Activated naive CD4-positive, alpha-beta T cell treated with anti-CD3 and anti-CD28 coated beads for 36 hours (primary cell): ENCODE measurements around the gene JAG2. TPM values are rescaled to one million over a fixed set of nuclear protein-coding genes. Genes with fewer than 3 reads are reported as not detected.

Experiments used
- CTCF ChIA-PET: fragments of 350-600 bp; sonication (Branson Sonifier 250); formaldehyde crosslinking; loops from one replicate; lab custom pipeline; 2021; ENCODE audit warnings: antibody characterized with exemption; lab: Charles Lee
- DNase-seq: peaks from one replicate; pipeline ENCODE4 v3.0.0-alpha.2; 2020
- H3K27ac Mint-ChIP-seq: one replicate; pipeline ENCODE4 v1.8.0; 2021; ENCODE audit warnings: mild to moderate bottlenecking, mixed read lengths
- H3K27me3 Mint-ChIP-seq: one replicate; pipeline ENCODE4 v1.8.0; 2021; ENCODE audit warnings: low read depth, mixed read lengths
- H3K36me3 Mint-ChIP-seq: one replicate; pipeline ENCODE4 v1.8.0; 2021; ENCODE audit warnings: low read depth, mixed read lengths
- H3K4me1 Mint-ChIP-seq: one replicate; pipeline ENCODE4 v1.8.0; 2021; ENCODE audit warnings: low read depth, mixed read lengths
- H3K4me3 Mint-ChIP-seq: one replicate; pipeline ENCODE4 v1.8.0; 2021; ENCODE audit warnings: mild to moderate bottlenecking, moderate library complexity, mixed read lengths
- H3K9me3 Mint-ChIP-seq: one replicate; pipeline ENCODE4 v1.8.0; 2021; ENCODE audit warnings: mixed read lengths
- intact Hi-C: fragments of 100-400 bp; cut with micrococcal nuclease; formaldehyde crosslinking; loops from one replicate; pipeline ENCODE4 v1.15.1; 2023
- total RNA-seq, 2 experiments: library from RNA; stranded (reverse); gene quantifications; one replicate each; pipeline ENCODE4 v1.2.3, GENCODE V29; 2021

Gene JAG2
- total RNA-seq, 2 experiments from 2014 or later = 2.9 to 3.6 TPM

DNA sequence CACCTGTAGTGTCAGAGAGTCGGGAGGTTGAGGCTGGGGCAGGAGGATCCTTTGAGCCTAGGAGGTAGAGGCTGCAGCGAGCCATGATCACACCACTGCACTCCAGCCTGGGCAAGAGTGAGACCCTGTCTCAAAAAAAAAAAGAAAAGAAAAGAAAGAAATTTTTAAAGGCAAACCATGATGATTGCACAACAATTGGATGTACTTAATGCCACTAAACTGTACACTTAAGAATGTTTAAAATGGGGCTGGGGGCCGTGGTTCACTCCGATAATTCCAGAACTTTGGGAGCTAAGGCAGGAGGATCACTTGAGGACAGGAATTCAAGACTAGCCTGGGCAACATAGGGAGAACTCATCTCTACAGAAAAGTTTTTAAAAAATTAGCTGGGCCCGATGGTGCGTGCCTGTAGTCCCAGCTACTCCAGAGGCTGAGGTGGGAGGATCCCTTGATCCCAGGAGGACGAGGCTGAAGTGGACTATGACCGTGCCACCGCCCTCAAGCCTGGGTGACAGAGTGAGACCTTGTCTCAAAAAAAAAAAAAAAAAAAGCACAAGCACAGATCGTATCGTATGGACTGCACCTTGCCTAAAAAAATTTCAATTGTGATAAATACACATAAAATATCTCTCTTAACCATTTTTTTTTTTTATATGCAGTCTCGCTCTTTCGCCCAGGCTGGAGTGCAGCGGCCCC is 32.7 kb downstream of the JAG2 start:
- peaks cover 2% of the 10 kb centered on the region for H3K36me3 Mint-ChIP-seq
- intact Hi-C loops = no loop called here
- CTCF ChIA-PET = no interaction called here
- H3K27me3 Mint-ChIP-seq = peaks cover 6% of the 10 kb centered on the region
- H3K4me1 Mint-ChIP-seq = no peaks in the 10 kb centered on the region
- no peak for DNase-seq
- peaks cover 8% of the 10 kb centered on the region for H3K9me3 Mint-ChIP-seq
- H3K4me3 Mint-ChIP-seq = no peak overlapping the region
- H3K27ac Mint-ChIP-seq = no peak overlapping the region

DNA sequence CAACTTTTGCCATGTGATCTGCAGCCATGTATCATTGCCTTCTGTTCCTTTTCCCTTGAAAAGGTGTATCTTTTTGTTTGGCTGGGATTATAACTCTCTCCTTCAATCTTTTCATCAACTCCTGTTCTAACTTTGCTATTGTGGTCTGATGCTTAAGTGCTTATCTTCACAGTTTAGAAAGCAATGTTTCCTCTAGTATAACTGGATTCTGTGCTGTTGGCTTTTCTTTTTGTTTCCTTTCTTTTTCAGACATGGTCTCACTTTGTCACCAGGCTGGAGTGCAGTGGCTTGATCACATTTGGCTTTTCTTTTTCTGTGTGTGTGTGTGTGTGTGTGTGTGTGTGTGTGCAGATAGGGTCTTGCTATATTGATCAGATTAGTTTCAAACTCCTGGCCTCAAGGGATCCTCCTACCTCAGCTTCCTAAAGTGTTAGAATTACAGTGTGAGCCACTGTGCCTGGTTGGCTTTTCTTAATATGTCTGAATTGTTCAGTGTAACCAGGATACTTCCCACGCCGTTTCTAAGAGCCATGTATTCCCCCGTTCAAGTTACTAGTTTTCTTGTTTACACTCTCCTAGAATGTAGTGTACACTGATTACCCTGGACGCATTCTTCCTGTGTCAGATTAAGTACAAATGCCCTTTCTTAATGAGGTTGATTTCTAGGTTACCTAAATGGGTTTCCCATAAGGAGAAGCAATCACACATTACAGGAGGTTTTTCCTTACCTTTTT is 35.5 kb downstream of the JAG2 start:
- no peaks in the 10 kb centered on the region for H3K36me3 Mint-ChIP-seq
- H3K4me3 Mint-ChIP-seq = no peak overlapping the region
- H3K9me3 Mint-ChIP-seq = peaks cover 8% of the 10 kb centered on the region
- peaks cover 6% of the 10 kb centered on the region for H3K27me3 Mint-ChIP-seq
- no peak for DNase-seq
- no peak overlapping the region for H3K27ac Mint-ChIP-seq
- H3K4me1 Mint-ChIP-seq = no peaks in the 10 kb centered on the region
- CTCF ChIA-PET = no interaction called here
- intact Hi-C loops = no loop called here

- no peak overlapping the region for H3K4me3 Mint-ChIP-seq
- peaks cover 8% of the 10 kb centered on the region for H3K9me3 Mint-ChIP-seq
- peaks cover 6% of the 10 kb centered on the region for H3K27me3 Mint-ChIP-seq
- no peak for DNase-seq
- no peak overlapping the region for H3K27ac Mint-ChIP-seq
- H3K36me3 Mint-ChIP-seq = no peaks in the 10 kb centered on the region
- CTCF ChIA-PET = interaction anchor here (1.9 kb wide), 1 partner anchor 41 kb away, joined by 8 read pairs; no protein-coding TSS in a partner anchor
- intact Hi-C loops = no loop called here
- H3K4me1 Mint-ChIP-seq = no peaks in the 10 kb centered on the region
These were observed 37.3 kb downstream of the JAG2 start for GRCh38 chr14:105131241-105131640.

- no peak for DNase-seq
- H3K36me3 Mint-ChIP-seq = no peaks in the 10 kb centered on the region
- H3K27me3 Mint-ChIP-seq = peaks cover 2% of the 10 kb centered on the region
- intact Hi-C loops = no loop called here
- CTCF ChIA-PET = interaction anchor here (0.7 kb wide), 1 partner anchor 158 kb away, joined by 3 read pairs; no protein-coding TSS in a partner anchor
- no peak overlapping the region for H3K4me3 Mint-ChIP-seq
- no peak overlapping the region for H3K27ac Mint-ChIP-seq
- H3K9me3 Mint-ChIP-seq = peaks cover 6% of the 10 kb centered on the region
- H3K4me1 Mint-ChIP-seq = peaks cover 4% of the 10 kb centered on the region
These were observed 40.5 kb downstream of the JAG2 start for GRCh38 chr14:105128059-105128458.

- Mint-ChIP-seq H3K27ac (no peak overlapping the region), H3K4me3 (no peak overlapping the region), H3K36me3 (no peaks in the 10 kb centered on the region), H3K4me1 (peaks cover 4% of the 10 kb centered on the region), H3K9me3 (peaks cover 7% of the 10 kb centered on the region), H3K27me3 (peaks cover 4% of the 10 kb centered on the region)
- intact Hi-C loops = no loop called here
- no peak for DNase-seq
- CTCF ChIA-PET = interaction anchor here (0.6 to 1.1 kb wide), 2 partner anchors 152 to 246 kb away, joined by 3 to 4 read pairs; no protein-coding TSS in a partner anchor
These were observed 41.6 kb downstream of the JAG2 start for GRCh38 chr14:105126981-105127329.

DNA sequence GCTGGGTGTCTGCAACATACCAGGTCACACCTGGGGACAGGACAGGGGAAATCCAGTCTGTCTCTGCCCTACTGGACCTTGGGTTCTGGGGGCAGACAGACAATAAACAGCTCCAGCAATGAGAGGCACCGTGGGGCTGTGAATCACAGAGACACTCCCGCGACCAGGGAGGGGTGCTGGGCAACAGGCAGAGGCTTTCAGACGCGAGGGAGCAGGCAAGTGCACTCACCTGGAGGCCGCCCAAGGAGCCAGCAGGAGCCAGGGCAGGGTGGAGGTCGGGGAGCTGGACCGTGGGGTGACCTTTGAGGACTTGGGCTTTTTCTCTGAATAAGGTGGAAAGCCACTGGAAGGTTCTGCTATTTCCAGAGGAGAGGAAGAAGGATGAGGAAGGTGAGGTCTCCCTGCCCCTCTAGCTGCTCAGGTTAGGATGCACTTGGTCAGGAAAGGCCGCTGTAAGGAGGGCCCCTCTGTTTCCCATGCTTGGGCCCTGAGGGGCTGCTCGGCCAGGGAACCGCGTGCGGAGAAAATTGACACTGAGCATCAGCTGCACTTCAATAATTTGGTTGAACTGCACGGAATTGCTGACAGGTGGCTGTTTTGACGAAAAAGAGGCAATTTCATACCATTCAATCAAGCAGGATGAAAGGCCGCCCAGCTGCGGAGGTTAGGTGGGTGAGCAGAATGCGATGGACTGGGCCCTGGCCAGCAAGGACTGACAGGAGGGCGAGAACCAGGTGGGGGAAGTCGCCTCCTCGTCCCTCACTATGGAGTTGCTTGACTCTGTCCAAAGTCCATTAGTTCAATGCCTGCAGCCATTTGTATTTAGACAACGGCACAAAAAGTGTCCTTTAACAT is 42.2 kb downstream of the JAG2 start:
- H3K4me1 Mint-ChIP-seq = peaks cover 4% of the 10 kb centered on the region
- H3K4me3 Mint-ChIP-seq = no peak overlapping the region
- H3K27ac Mint-ChIP-seq = no peak overlapping the region
- peaks cover 4% of the 10 kb centered on the region for H3K27me3 Mint-ChIP-seq
- no peaks in the 10 kb centered on the region for H3K36me3 Mint-ChIP-seq
- CTCF ChIA-PET = interaction anchor here (1.1 kb wide), 1 partner anchor 151 kb away, joined by 4 read pairs; no protein-coding TSS in a partner anchor
- DNase-seq = no peak
- intact Hi-C loops = no loop called here
- peaks cover 11% of the 10 kb centered on the region for H3K9me3 Mint-ChIP-seq

- CTCF ChIA-PET = interaction anchor here (0.7 kb wide), 1 partner anchor 233 kb away, joined by 3 read pairs; no protein-coding TSS in a partner anchor
- intact Hi-C loops = no loop called here
- Mint-ChIP-seq H3K36me3 (no peaks in the 10 kb centered on the region), H3K27me3 (peaks cover 4% of the 10 kb centered on the region), H3K27ac (no peak overlapping the region), H3K9me3 (peaks cover 20% of the 10 kb centered on the region), H3K4me3 (no peak overlapping the region), H3K4me1 (peaks cover 4% of the 10 kb centered on the region)
- no peak for DNase-seq
These were observed 43.8 kb downstream of the JAG2 start for GRCh38 chr14:105124823-105125222.

- CTCF ChIA-PET = interaction anchor here (0.7 kb wide), 1 partner anchor 234 kb away, joined by 3 read pairs; no protein-coding TSS in a partner anchor
- Mint-ChIP-seq H3K27me3 (peaks cover 4% of the 10 kb centered on the region), H3K4me3 (no peak overlapping the region), H3K9me3 (peaks cover 17% of the 10 kb centered on the region), H3K4me1 (peaks cover 4% of the 10 kb centered on the region), H3K27ac (no peak overlapping the region), H3K36me3 (no peaks in the 10 kb centered on the region)
- intact Hi-C loops = no loop called here
- no peak for DNase-seq
These were observed 44.4 kb downstream of the JAG2 start for GRCh38 chr14:105123981-105124765.

GRCh38 chr14:105123064-105123665 is 45.4 kb downstream of the JAG2 start:
- CTCF ChIA-PET = no interaction called here
- H3K4me3 Mint-ChIP-seq = no peak overlapping the region
- H3K4me1 Mint-ChIP-seq = peaks cover 4% of the 10 kb centered on the region
- no peak for DNase-seq
- peaks cover 10% of the 10 kb centered on the region for H3K27me3 Mint-ChIP-seq
- H3K36me3 Mint-ChIP-seq = no peaks in the 10 kb centered on the region
- H3K9me3 Mint-ChIP-seq = peaks cover 17% of the 10 kb centered on the region
- H3K27ac Mint-ChIP-seq = no peak overlapping the region
- intact Hi-C loops = no loop called here

GRCh38 chr14:105120056-105120455 is 48.5 kb downstream of the JAG2 start:
- no peaks in the 10 kb centered on the region for H3K36me3 Mint-ChIP-seq
- peaks cover 17% of the 10 kb centered on the region for H3K9me3 Mint-ChIP-seq
- H3K4me3 Mint-ChIP-seq = no peak overlapping the region
- H3K27me3 Mint-ChIP-seq = peaks cover 12% of the 10 kb centered on the region
- H3K27ac Mint-ChIP-seq = no peak overlapping the region
- DNase-seq = no peak
- intact Hi-C loops = no loop called here
- CTCF ChIA-PET = no interaction called here
- H3K4me1 Mint-ChIP-seq = peaks cover 4% of the 10 kb centered on the region

- H3K36me3 Mint-ChIP-seq = no peaks in the 10 kb centered on the region
- DNase-seq = no peak
- H3K4me1 Mint-ChIP-seq = peaks cover 3% of the 10 kb centered on the region
- H3K9me3 Mint-ChIP-seq = peaks cover 17% of the 10 kb centered on the region
- no peak overlapping the region for H3K27ac Mint-ChIP-seq
- intact Hi-C loops = no loop called here
- no peak overlapping the region for H3K4me3 Mint-ChIP-seq
- peaks cover 12% of the 10 kb centered on the region for H3K27me3 Mint-ChIP-seq
- CTCF ChIA-PET = no interaction called here
These were observed 49.1 kb downstream of the JAG2 start for GRCh38 chr14:105119408-105120025.
